Measurements from ENCODE around the gene F8A1.
"Not testable (repeated sequence)": the region's sequence is repeated elsewhere in the genome, so short reads cannot be mapped to it uniquely, and the experiment has no call there.

Gene F8A1

GRCh38 chrX:154886069-154886788 lies at the start of gene F8A1:
Gene F8A1, plus strand, starts transcription at chrX:154886355. Its CDS starts 20 bp downstream, at chrX:154886375.
- DNase-seq: not testable (repeated sequence)

- peak; percentile 17 for DNase-seq
Measured at GRCh38 chrX:154840856-154841255, 45.3 kb upstream of the F8A1 start.

- DNase-seq: no peak
Measured at GRCh38 chrX:154850957-154851611, 35.1 kb upstream of the F8A1 start.

GRCh38 chrX:154855256-154855655 lies 30.9 kb upstream of the F8A1 start:
- no peak for DNase-seq

GRCh38 chrX:154868522-154868921 lies 17.6 kb upstream of the F8A1 start:
- DNase-seq: not testable (repeated sequence)

GRCh38 chrX:154873329-154873728 lies 12.8 kb upstream of the F8A1 start:
- DNase-seq: no peak

- DNase-seq: not testable (repeated sequence)
Measured at GRCh38 chrX:154884069-154884468, 2.1 kb upstream of the F8A1 start.

- not testable (repeated sequence) for DNase-seq
Measured at GRCh38 chrX:154885057-154885456, 1.1 kb upstream of the F8A1 start.

- DNase-seq: not testable (repeated sequence)
Measured at GRCh38 chrX:154885549-154885948, 606 bp upstream of the F8A1 start.

- DNase-seq: not testable (repeated sequence)
Measured at GRCh38 chrX:154886789-154887221, 650 bp downstream of the F8A1 start.

- no peak for DNase-seq
Measured at GRCh38 chrX:154890990-154891639, 5.0 kb downstream of the F8A1 start.

- DNase-seq: no peak
Measured at GRCh38 chrX:154892296-154892695, 6.1 kb downstream of the F8A1 start.

GRCh38 chrX:154900323-154900722 lies 14.2 kb downstream of the F8A1 start:
- DNase-seq: no peak

- no peak for DNase-seq
Measured at GRCh38 chrX:154902408-154902807, 16.3 kb downstream of the F8A1 start.

- DNase-seq: no peak
Measured at GRCh38 chrX:154908821-154909220, 22.7 kb downstream of the F8A1 start.

- not testable (repeated sequence) for DNase-seq
Measured at GRCh38 chrX:154910048-154910447, 23.9 kb downstream of the F8A1 start.

GRCh38 chrX:154910528-154910927 lies 24.4 kb downstream of the F8A1 start:
- DNase-seq: not testable (repeated sequence)

- no peak for DNase-seq
Measured at GRCh38 chrX:154914052-154914451, 27.9 kb downstream of the F8A1 start.

GRCh38 chrX:154918060-154918483 lies 31.9 kb downstream of the F8A1 start:
- peak; percentile 33 for DNase-seq

GRCh38 chrX:154924771-154925170 lies 38.6 kb downstream of the F8A1 start:
- DNase-seq: not testable (repeated sequence)

All from COR-L47 (cell line).